GM20431 (cell line): ENCODE measurements around the gene CHRNB2.

Experiments used
- in situ Hi-C: fragments of 300-500 bp; cut with MseI, MboI; formaldehyde crosslinking; loops from one replicate; pipeline ENCODE4 v1.15.0; 2020; ENCODE audit warnings: low sequenced_read_pairs; ENCODE audit not compliant: unreplicated experiment

Gene CHRNB2

DNA sequence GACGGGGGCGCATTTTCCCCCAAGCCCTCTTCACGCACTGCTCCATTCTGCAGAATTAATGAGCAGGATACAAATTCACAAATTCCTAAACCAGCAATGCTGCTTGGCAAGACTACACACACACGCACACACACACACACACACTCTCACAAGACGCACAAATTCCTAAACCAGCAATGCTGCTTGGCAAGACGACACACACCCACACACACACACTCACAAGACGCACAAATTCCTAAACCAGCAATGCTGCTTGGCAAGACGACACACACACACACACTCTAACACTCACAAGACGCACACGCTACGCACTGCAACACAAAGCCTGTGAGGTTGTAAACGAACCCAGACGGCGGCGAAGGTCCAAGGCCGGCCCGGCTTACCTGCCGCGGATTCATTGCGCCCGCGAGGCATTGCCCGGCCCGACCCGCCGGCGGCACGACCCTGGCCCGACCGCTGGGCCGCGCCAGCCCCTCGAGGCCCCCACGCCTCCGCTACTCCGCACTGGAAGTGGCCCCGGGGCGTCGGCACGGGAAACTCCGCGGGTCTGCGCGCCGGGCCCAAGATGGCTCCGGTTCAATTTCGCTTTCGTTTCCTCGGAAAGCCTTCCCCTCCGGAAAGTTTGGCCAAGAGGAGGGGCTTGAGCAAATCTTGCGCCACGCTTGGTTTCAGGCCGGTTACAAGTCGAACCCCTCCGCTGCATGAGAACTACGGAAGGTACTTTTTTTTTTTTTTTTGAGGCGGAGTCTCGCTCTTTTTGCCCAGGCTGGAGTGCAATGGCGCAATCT is 40.2 kb downstream of the CHRNB2 start, which contains the start of gene ADAR:
Gene ADAR, minus strand, starts transcription at position 578 of the 788 bp plus-strand sequence. Its CDS starts 180 bp downstream, at position 398.
- in situ Hi-C loops, result no loop called here

DNA sequence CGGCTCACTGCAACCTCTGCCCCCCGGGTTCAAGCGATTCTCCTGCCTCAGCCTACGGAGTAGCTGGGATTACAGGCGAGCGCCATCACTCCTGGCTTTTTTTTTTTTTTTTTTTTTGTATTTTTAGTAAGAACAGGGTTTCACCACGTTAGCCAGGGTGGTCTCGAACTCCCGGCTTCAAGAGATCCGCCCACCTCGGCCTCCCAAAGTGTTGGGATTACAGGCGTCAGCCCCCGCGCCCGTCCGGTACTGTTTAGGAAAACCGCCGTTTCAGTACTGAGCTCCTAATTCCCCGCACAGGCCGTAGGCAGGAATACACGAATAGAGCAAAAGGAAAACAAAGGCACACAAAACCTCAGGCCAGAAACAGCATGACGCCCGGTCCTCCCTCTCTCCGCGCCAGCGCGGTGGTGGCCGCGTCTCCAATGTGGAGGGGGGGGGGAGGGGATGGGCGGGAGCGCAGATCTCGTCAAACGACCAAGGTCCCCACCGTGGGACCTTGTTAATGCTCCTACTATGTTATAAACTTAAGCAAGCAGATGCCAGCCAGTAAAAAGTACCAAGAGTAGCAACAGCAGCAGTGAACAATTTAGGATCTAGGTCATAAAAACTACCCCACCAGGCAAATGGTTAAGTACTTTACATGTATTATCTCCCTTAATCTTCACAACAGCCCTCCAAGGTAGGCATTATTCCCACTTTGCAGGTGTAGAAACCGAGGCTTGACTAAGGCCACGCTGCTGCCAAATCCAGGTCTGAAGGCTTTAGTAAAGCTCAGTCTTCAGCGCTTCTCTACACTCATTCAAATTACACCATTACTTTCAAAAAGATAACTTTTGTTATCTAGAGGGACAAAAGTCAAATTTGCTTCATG is 41.1 kb downstream of the CHRNB2 start:
- in situ Hi-C loops, result no loop called here

DNA sequence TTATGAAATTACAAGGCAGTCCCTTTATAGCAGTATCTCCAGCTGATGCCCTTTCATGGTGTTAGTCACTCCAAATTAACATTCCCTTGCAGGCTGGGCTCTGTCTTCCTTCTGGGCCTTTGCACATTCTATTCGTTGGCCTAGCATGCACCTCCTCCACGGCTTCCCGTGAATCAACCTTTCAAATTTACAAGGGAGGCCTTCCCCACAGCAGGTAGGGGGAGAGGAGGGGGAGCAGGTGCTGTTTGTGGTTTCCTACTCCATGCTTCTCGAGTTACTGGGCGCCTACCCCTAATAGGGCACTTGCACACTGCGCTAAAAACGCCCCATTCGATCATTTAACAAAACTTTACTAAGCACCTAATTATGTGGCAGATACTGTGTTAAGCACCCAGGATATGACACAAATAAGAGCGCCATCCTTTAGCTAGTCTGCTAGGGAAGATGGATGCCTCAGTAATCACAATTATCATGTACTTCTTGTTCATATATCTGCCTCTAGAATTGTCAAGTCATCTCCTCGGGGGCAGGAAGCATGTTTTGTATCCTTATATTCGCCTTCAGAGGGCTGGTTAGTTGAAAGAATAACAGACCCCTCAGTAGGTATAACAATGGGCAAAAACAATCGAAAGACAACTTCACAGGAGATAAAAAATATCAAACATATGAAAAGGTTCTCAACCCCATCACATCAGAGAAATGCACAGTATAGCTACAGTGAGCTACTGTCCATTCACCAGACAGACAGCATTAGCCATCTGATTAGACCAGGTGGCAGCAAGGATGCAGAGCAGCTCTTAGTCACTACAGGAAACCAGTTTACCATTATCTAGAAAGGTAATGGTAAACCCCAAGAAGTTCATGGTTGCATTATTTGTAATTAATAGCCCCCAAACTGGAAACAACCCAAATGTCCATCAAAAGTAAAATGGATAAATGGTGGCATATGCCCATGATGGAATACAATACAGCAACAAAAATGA is 42.1 kb downstream of the CHRNB2 start:
- in situ Hi-C loops, result no loop called here

- in situ Hi-C loops, result no loop called here
These were observed 43.7 kb downstream of the CHRNB2 start for GRCh38 chr1:154611150-154611862.

- in situ Hi-C loops, result no loop called here
These were observed 46.7 kb downstream of the CHRNB2 start for GRCh38 chr1:154614247-154614646.

DNA sequence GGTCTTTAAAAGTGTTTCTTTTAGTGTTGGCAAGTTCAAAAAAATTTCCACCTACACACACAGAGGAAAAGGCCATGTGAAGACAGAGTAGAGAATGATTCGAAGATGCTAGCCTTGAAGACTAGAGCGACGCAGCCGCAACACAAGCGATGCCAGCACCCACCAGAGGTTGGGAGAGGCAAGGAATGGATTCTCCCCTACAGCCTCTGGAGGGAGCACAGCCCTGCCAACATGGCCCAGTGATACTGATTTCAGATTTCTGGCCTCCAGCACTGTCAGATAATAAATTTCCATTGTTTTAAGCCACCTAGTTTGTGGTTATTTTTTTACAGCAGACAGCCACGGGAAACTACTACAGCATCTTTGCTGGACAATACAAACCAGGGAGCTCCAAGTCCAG is 47.3 kb downstream of the CHRNB2 start:
- in situ Hi-C loops, result no loop called here

GRCh38 chr1:154615411-154615810 is 47.8 kb downstream of the CHRNB2 start:
- in situ Hi-C loops, result no loop called here

- in situ Hi-C loops, result no loop called here
These were observed 49.2 kb downstream of the CHRNB2 start for GRCh38 chr1:154616659-154617345.

- in situ Hi-C loops, result no loop called here
These were observed 51.8 kb downstream of the CHRNB2 start for GRCh38 chr1:154619181-154619948.

- in situ Hi-C loops, result no loop called here
These were observed 53.2 kb downstream of the CHRNB2 start for GRCh38 chr1:154620751-154621150.

GRCh38 chr1:154621875-154622274 is 54.3 kb downstream of the CHRNB2 start:
- in situ Hi-C loops, result no loop called here

DNA sequence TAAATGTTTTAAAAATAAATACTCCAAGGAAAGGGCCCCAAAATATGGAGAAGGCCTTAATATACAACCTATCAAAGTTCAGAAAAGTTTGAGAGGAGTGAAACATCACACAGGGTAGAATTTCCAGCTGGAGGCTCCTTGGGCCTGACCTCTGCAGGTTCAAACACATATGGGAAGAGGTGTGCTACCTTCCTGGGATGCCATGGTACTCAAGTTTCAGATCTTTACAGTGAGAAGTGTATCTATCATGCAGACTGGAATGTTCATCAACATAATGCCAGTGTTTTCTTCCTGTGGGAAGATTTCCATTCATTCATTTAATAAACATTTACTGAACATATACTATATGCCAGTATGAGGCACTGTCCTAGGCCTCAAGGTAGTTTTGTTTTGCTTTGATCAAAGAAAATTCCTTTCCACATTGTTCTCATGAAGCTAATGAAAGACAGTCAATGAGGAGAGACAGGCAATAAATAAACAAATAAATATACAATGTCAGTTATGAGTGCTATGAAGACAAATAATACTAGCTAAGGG is 55.0 kb downstream of the CHRNB2 start:
- in situ Hi-C loops, result no loop called here

- in situ Hi-C loops, result no loop called here
These were observed 55.8 kb downstream of the CHRNB2 start for GRCh38 chr1:154623358-154623757.

DNA sequence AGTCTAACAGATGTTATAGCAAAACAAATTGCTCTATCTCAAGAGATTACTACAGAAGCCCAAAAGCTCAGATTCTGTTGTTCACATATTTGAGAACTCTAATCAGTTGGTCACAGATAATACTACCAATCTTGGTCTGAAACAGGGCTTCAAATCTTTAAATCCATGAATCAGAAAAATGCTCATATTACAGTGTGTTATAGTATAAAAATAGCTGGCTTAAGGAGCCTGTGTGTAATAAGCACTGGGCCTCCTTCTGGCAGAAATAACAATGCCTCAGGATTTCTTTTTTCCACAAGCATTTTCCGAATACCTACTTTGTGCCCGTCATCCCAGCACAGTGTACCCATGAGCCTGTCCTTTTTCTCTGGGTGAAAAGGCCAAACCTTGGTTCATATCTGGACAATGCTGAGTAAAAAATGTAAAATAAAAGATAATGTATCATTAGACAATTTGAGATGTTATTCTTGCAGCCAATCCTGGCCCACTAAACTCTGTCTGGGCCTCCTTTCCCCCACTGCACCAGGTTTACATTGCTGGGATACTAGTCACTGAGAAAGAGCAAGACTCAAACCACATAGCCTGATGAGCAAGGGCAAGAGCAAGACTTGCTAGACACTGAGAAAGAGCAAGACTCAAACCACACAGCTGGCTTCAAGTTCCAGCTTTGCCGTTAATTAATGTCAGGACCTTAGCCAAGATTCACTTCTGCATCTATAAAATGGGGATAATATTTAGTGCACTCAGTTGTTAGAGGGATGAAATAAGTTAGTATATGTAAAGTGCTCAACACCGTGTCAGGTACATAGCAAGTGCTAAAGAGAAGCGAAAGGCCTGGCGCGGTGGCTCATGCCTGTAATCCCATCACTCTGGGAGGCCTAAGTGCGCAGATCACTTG is 57.4 kb downstream of the CHRNB2 start:
- in situ Hi-C loops, result no loop called here

DNA sequence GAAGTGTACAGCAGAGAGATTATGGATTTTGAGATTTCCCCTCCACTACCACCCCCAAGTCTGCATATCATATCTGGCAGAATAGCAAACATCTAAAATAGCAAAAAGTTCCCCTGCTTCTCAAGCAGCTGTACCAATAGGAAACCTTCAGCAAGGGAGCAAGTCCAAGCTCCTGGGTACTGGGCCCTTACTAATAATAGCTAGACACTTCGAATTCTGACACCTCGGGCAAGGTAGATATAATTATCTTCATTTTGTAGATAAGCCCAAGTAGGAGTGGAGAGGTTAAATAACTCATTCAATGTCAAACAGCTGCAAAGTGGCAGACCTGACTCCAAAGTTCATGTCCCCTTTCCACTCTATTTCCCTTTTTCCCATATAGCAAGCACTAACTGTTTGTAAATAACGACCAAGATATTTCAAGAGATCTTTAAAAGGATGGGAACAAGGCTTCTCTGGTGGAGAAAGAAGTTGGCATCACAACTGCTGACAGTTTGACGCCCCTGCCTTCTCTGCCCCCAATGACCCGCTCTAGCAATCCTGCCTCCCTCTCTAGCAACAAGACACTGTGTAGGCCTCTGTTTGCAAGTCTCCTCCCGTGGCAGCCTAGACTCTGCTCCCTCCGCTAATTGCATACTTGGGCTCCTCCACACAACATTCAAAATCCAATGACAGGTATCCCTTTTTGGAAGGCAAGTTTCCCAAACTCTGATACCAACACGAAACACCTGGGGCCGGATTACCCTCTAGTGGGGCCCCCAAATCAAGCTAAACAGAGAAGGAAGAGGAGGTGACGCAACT is 59.1 kb downstream of the CHRNB2 start:
- in situ Hi-C loops, result no loop called here
